Measurements from ENCODE around the gene HCFC2. TPM values are rescaled to one million over a fixed set of nuclear protein-coding genes. Genes with fewer than 3 reads are reported as not detected.
A peak's percentile ranks its signal among the peaks of the same experiment; 100 is the strongest.
"Not testable (repeated sequence)": the region's sequence is repeated elsewhere in the genome, so short reads cannot be mapped to it uniquely, and the experiment has no call there.

The HCFC2 gene
- polyA plus RNA-seq, 1 donor = 28.4 TPM

DNA sequence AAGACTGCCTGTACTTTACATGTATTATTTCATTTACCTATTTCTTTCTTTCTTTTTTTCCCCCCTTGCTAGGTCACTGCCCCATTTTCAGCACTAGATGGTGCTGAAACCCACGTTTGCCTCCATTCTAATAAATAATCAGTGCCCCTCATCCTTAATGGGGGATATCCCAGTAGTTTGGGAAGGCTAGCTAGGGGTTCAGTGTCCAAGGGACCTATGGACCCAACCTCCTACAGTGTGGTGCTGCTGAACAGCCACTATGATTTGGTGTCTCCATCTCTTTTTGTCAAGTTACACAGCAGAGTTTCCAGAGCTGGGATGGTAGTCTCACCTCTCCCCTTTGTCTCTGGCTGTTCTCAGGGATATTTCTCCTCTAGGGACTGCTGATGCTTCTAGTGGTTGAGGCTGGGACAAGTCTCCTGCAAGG is 6.5 kb upstream of the HCFC2 start:
- no peak for DNase-seq

DNA sequence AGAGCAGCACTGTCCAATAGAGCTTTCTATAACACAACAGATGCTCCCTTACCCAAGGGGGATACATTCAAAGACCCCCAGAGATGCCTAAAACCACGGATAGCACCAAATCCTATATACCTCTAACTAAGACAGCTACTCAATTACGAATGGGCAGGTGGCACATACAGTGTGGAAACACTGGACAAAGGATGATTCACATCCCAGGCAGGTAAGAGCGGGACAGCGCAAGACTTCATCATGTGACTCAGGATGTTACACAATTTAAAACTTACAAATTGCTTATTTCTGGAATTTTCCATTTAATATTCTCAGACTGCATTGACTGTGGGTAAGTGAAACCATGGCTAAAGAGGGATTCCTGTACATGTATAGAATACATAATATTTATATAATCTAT is 5.5 kb upstream of the HCFC2 start:
- no peak for DNase-seq

DNA sequence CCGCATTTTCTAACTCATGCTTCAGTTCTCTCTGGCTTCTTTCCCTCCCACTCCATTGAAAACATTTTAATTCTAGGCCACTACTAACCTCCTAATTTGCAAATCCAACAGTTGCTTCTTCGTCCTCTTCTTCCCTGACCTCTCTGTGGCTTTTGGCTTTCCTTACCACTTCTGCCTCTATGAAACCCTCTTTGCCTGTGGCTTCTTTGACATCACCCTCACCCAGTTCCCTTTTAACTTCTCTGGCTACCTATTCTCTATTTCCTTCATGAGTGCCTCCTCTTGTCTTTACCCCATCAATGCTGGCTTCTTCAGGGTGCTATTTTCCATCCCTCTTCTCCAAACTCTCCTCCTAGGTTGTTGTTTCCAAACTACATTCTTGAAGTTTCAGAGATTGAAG is 4.4 kb upstream of the HCFC2 start:
- no peak for DNase-seq

DNA sequence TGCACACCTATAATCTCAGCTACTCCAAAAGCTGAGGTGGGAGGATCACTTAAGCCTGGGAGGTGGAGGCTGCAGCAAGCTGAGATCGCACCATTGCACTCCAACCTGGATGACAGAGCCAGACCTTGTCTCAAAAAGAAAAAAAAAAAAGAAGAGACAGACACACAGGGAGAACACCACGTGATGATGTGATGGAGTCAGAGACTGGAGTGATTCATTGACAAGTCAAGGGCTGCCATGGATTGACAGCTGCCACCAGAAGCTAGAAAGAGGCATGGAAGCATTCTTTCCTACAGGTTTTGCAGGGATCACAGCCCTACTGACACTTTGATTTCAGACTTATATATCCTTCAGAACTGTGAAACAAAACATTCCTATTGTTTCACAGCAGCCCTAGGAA is 3.5 kb upstream of the HCFC2 start:
- no peak for DNase-seq

DNA sequence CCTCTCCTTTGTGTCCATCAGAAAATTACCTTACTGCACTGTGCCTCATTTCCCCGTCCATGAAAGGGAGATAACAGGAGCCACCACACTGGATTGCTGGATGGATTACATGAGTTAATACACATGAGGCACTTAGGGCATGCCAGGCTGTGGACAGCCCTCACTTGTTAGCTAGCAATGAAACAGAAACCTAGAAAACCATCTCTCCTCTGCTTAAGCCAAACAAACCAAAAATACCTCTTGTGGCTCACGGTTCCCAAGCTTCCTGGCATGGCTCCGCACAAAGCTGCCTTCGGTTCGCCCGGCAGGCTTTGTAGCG is 660 bp upstream of the HCFC2 start:
- DNase-seq = no peak

DNA sequence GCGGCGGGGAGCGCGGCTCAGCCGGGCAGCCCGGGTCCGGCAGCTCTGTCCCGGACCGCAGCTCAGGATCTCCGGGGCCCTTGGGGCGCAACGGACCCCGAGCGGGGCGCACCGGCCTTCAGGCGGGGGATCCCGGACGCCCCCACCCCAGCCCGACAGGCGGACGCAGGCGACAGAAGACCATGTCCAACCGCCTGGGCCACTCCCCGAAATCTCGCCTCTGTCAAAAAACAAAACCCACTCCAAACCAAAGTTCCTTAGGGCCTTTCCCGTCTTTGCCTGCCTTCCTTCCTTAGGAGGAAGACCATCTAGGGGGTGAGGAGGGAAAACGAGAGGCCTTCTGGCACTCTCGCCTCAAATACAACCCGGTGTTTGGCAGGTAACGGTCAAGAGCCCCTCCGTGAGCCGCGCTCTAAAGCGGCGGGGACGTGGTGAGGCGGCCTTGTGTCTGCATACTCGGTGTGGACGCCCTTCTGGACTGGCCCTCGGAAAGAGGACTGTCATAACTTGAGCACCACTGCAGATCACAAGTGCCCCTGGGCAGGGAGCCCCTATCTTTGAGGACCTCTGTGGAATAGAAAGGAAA is 604 bp downstream of the HCFC2 start:
- no peak for DNase-seq

DNA sequence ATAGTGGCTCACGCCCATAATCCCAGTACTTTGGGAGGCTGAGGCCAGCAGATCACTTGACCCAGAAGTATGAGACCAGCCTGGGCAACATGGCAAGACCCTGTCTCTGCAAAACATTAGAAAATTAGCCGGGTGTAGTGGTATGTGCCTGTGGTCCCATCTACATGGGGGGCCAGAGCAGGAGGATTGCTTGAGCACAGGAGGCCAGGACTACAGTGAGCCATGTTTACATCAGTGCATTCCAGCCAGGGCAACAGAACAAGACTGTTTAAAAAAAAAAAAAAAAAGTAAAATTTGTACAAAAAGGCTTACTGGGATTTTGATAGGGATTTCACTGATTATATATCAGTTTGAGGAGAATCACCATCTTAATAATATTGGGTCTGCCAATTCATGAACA is 7.8 kb downstream of the HCFC2 start:
- DNase-seq = no peak

DNA sequence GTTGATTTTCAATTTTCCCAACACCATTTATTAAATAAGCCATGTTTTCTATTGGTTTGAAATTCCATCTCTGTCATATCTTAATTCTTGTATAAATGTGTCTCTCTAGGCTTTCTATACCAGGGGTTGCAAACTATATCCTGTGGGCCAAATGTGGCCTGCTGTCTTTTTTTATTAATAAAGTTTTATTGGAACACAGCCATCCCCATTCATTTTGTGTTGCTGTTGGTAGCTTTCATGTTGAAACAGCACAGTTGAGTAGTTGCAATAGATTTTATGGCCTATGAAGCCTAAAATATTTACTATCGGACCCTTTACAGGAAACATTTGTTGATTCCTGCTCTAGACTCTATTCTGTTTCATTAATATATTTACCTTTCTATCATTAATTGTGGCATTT is 9.4 kb downstream of the HCFC2 start:
- no peak for DNase-seq

DNA sequence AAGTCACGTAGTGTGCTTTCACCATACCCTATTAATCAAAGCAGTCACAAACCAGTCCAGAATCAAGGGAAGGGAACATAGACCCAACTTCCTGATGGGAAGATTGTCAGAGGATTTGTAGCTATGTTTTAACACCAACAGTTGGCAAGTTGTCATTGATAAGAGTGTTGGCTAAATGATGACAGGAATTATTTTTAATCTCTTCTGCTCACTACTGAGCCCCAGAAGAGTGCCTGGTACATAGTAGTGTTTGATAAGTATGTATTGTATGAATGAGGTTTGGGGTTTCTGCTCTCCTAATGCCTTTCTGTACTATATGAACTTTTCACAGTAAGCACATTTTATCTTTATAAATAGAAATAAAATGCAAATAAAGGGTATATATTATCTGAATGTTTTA is 14.7 kb downstream of the HCFC2 start:
- DNase-seq = no peak

DNA sequence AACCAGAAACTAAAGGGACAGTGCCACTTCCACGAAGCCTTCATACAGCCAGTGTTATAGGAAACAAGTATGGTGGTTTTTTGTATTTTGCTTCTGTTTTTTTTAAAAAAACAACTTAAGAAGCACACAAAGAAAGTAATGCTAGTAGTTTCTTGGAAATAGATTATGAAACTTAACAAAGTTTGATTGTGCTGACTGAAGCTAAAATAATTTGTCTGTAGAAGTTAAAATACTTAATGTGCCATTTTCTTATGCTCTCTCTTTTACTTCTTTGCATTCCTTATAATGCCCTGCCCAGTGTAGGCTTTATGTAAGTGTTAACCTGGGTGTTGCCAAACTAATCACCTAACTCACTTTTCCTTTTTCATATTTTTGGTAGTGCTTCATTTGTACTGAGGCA is 16.4 kb downstream of the HCFC2 start:
- no peak for DNase-seq

DNA sequence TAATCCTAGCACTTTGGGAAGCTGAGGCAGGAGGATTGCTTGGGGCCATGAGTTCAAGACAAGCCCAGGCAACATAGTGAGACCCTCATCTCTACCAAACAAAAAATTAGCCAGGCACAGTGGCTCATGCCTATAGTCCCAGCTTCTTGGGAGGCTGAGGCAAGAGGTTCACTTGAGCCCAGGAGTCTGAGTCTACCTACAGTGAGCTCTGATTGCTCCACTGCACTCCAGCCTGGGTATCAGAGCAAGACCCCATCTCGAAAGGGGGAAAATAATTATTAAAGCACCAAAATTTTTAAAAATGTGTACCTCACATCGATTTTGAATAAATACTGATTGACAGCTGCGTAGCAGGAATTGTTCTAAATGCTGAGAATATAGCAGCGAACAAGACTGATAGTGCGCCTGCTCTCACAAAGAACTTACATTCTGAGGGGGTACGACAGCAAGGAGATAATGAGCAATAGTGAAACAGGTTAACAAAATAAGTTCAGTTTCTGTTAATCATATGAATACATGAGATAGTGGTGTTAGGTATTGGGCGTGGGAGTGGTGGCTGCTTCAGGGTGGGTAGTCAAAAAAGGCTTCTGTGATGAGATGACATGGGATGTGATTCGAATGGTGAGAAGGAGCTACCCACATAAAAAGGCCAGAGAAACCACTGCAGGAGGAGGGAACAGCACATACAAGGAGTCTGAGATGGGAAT is 19.6 kb downstream of the HCFC2 start:
- DNase-seq = no peak

DNA sequence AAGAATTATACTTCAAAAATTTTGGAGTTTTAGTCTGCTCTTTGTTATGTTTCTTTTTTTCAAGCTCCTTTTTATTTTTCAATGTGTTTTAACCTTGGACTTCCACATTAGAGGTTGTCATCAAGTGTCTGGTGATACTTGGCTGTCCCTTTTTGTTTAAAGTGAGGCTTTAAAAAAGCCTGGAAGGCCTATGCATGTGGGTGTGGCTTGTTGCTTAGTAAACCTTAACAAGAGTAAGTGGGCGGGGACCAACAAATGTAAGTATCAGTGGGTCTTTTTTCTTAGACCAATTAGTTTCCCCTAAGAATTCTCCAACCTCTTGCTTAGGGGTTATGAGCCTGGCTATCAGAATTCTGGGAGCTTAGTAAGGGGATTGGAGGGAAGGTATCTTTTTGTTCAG is 26.4 kb downstream of the HCFC2 start:
- DNase-seq = no peak

DNA sequence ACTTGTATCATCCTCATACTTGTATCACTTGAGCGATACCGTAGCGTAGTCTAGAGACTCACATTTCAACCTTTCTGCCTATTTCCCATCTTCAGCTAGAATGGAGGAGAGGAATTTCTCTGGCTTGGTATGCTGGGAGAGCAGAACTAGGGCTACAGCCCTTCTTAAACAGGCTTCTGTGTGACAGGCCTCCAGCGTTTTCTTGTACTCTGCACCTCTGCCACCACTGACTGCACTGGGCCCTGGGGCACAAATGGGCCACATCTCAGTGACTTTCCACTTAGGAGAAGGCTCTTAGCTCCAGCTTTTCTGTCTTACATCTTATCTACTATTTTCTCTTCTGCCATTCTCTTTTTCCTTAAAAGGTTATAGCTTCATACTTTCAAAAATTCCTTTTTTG is 26.8 kb downstream of the HCFC2 start:
- DNase-seq = no peak

DNA sequence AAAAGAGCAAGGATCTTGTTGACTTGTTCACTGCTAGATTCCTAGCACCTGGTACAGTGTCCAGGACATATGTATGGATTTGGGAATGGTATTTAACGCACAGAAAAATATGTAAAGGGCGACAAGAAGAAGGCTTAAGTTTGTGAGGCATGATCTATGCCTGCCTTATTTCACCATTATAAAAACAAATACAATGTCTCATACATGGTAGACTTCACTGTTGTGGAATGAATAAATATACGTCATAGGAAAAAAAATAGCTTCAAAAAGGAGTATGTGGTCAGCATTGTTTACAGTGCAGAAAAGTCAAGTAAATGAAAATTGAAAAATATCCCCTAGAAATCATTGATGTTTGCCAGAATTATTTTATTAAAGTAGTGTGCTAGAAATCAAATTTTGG is 30.0 kb downstream of the HCFC2 start:
- DNase-seq = no peak

DNA sequence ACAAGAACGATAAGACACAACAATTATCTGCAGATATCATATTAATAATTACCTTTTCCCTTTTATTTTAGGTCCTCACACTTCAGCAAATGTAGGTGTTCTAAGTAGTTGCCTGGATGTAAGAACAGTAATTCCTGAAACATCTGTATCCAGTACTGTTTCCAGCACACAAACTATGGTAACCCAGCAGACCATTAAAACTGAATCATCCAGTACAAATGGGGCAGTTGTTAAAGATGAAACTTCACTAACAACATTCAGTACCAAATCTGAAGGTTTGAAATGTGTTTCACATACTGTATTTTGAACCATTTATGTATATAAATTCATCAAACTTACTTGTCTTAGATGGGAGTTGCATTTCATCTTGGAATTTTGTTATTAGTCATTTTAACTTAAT is 31.0 kb downstream of the HCFC2 start:
- DNase-seq = no peak

DNA sequence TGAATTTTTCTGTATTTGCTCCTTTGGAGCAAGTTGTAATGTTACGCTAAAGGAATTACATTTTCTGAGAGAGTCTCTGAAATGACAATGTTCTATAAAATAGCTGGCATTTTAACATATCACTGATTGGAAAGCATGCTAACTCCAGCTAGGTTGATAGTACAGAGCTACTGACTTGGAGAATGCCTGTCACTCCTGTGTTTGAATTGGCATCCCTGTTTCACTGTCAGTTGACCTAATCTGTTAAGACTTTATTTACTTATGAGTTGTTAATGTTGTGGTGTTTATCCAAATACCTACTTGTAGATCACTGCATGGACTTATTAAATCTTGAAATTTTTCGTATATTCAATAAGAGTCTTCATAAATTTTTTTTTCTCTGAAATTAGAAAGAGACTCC is 33.6 kb downstream of the HCFC2 start:
- DNase-seq = no peak

DNA sequence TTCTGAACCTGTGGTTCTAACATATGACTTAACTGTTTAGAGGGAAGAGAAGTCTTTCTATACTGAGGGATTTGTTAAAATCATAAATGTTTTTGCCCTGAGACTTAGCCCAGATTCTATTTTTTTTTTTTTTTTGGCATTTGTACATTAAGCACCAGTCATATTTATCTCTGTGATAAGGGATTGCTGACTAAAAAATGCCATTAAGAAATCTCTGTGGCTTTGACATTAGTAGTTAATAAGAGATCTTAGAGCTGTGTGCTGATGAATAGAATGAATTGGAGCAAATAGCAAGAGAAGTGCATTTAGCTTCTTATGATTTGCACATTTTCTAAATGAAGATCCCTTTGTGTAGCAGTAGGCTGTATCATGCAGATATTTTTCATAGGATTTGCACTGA is 41.1 kb downstream of the HCFC2 start:
- no peak for DNase-seq

DNA sequence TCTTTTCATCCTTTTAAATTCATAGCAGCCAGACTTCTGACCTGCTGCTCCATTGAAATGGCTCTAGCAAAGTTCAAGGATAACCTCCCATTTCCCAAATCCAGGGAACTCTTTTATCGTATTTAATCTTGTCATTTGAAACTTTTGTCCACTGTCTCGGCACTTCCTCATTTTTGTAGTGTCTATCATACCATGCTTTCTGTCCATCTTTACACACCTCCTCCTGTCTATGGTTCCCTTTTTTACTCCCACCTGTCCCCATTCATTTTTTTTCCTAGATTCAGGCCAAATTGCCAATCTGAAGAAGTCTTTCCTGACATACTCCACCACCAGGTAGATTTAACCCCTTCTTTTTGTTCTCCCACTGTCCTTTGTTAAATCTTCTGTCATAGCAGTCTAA is 42.6 kb downstream of the HCFC2 start:
- no peak for DNase-seq

DNA sequence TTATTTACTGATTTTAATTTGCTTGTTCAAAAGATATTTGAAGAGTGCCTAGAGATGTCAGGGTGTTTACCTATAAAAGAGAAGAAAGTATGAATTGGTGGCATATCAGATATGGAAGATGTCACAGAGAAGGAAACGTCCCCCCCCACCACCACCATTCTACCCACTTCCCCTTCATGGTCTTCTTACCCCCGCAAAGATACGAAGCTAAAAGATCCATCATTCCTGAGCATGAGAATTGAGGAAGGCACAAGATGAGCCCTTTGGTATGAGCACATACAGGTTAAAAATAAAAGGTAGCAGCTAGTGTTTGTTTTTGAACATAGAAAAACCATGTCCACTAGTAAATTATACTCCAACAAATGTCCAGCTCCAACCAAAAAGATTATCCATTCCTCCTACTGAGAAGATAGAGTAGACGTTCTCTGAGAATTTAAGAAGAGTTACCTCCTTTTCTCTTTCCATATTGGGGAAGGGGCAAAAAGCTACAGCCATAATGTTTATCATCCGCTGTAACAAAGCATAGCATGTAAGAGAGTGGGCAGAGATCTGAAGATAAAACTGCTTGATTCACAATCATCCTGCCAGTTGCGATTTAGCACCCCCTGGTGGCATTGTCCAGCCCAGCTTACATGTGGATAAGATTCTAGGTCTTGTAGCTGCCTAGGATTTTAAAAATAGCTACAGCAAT is 44.6 kb downstream of the HCFC2 start:
- DNase-seq = peak; percentile 84

DNA sequence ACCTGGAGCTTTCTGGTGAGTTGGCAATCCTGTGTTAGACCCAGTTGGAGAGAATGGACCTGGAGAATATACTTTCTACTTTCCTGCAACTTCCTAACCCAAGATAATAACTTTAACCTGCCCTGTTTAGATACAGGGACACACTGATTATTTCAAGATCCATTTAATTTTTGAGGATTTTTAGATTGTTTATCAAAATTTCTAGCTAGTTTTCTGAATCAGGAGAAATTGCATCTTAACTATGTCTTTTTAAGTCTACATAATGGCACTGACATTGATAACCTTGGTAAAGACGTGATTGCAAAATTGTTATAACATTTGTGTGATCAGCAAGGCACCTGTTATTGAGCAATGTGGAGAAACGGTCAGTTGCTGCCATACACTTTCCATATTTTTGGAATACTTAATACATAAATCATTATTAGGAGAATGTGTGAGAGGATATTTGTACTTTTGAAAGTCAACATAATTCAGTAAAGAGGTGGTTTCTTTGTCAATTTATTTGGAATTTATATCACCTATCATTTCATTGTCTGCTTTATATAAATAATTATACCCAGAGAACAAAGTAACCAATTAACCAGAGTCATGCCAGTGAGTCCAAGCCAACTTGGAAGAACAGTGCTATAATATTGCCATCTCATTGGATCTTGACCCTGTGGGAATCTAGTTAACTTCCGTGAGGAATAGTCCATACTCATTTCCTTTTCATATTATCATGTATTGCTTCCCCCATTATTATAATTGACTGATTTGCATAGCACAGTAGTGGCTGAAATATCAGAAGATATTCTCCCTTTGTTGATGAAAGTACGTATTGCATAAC is 45.3 kb downstream of the HCFC2 start:
- DNase-seq = no peak

DNA sequence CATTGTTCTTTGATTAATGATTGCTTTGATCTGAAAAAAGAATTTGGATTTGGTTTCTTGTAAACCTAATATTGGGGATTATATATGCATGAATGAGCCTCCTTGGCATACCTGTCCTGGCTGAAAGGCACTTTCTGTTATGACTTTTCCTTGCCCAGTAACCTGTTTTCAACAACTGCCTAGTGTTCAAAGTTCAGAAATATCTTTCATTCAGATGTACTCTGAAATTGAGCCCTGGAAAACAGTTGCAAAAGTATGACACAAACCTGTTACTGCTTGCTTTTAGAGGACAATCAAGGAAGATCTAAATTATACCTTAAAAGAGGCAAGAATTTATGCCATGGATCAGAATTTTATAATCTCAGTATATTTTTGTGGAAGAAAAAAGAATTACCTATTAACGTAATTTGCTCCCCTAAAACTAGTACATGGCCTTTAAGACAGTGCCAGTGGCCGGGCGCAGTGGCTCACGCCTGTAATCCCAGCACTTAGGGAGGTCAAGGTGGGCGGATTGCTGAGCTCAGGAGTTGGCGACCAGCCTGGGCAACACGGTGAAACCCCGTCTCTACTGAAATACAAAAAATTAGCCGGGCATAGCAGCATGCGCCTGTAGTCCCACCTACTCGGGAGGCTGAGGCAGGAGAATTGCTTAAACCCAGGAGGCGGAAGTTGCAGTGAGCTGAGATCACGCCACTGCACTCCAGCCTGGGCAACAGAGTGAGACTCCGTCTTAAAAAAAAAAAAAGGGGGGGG is 50.7 kb downstream of the HCFC2 start:
- not testable (repeated sequence) for DNase-seq

DNA sequence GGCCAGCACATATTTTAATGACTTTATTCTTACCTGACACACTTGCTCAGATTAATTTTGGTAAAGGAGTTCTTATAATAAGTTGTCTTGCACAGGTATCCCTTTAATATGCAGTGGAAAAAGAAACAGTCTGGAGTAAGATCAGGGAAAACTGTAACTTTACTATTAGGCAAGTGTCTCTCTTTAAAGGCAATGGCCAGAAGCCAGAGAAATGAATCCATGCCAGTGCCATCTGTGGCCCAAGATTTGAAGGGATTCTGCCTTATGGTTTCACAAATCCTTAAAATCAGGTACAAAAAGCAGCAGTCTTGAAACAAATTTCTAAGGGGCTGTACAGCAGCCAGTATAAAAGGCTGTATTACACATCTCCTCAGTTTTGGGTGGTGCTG is 51.2 kb downstream of the HCFC2 start:
- DNase-seq = no peak

DNA sequence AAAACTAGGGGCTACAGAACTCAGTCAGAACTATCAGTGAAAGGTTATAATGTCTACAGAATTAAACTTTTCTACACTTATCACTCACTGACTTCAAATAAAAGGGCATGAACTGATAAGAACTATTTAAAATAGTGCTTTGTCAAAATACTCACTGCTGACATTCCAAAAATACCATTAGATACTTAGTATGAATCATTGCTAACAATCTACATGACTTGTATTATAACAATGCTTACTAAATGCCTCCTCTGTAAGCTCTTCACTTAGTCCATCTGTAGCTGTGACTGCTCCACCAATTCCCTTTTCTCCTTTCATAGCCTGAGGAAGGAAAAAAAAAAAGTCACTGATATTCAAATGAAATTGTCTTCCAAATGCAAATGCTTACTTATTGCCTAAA is 56.7 kb downstream of the HCFC2 start:
- DNase-seq = no peak
